H1 (cell line): ENCODE results near the gene ZSWIM6. TPM values are rescaled to one million over a fixed set of nuclear protein-coding genes. Genes with fewer than 3 reads are reported as not detected.

Source experiments
- CTCF ChIP-seq, 3 experiments: IDR thresholded peaks; 1 replicate in 2 of 3; 2 replicates in 1 of 3; pipeline versions ENCODE4 v1.5.1 to v1.6.1; 2011; ENCODE audit warnings: low read length in 3 of 3, mild to moderate bottlenecking in 3 of 3, inconsistent platforms in 2 of 3, low read depth in 1 of 3, moderate library complexity in 1 of 3; ENCODE audit not compliant: insufficient read depth in 1 of 3; ENCODE audit errors: control extremely low read depth in 1 of 3
- MAX ChIP-seq: IDR thresholded peaks from 2 replicates; pipeline ENCODE4 v1.6.1; 2012; ENCODE audit warnings: inconsistent platforms
- polyA plus RNA-seq, 7 experiments: library from polyadenylated mRNA; depleted of rRNA in 3 of 7; stranded (reverse) in 5 of 7; unstranded in 2 of 7; fragments of >200 nt in 5 of 7; fragments of 200-250 nt in 2 of 7; gene quantifications; 1 replicate in 5 of 7; 2 replicates in 1 of 7; 4 replicates in 1 of 7; pipeline versions ENCODE4 v1.2.1 to v1.2.3, GENCODE V29; 2011 to 2013; ENCODE audit warnings: missing spikeins in 2 of 7, mixed read lengths in 2 of 7
- total RNA-seq: library from RNA; stranded (reverse); fragmentation: NEBNext Ultra II Directional; extraction: Animal tissue kit (Norgen Biotek cat#: 25700); gene quantifications from 2 replicates; pipeline ENCODE4 v1.2.1, GENCODE V29; 2021
- TF ChIP-seq, protein P1 (sequence below): IDR thresholded peaks from 2 replicates; pipeline ENCODE4 v1.6.1; 2012; ENCODE audit warnings: inconsistent platforms
- TF ChIP-seq, protein P2 (sequence below): IDR thresholded peaks from 2 replicates; pipeline ENCODE4 v1.6.1; 2012; ENCODE audit warnings: low read length, inconsistent platforms

Gene ZSWIM6
- total and polyA plus RNA-seq, 2 of the 8 experiments (the other 6 are each of a cell fraction or from before 2014, with no cell fraction given): 7.9 to 12.4 TPM

GRCh38 chr5:61385627-61386026 is 53.6 kb downstream of the ZSWIM6 start (continued):
- TF ChIP-seq CTCF (IDR thresholded peaks at IDR 0.05; ENCODE audit: control extremely low read depth in 1 of 3, insufficient read depth in 1 of 3, low read depth in 1 of 3, low read length in 3 of 3): no peak
- TF ChIP-seq, protein P1, sequence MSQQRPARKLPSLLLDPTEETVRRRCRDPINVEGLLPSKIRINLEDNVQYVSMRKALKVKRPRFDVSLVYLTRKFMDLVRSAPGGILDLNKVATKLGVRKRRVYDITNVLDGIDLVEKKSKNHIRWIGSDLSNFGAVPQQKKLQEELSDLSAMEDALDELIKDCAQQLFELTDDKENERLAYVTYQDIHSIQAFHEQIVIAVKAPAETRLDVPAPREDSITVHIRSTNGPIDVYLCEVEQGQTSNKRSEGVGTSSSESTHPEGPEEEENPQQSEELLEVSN: no peak
- TF ChIP-seq MAX: no peak
- TF ChIP-seq, protein P2, sequence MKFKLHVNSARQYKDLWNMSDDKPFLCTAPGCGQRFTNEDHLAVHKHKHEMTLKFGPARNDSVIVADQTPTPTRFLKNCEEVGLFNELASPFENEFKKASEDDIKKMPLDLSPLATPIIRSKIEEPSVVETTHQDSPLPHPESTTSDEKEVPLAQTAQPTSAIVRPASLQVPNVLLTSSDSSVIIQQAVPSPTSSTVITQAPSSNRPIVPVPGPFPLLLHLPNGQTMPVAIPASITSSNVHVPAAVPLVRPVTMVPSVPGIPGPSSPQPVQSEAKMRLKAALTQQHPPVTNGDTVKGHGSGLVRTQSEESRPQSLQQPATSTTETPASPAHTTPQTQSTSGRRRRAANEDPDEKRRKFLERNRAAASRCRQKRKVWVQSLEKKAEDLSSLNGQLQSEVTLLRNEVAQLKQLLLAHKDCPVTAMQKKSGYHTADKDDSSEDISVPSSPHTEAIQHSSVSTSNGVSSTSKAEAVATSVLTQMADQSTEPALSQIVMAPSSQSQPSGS: no peak
